K562 (cell line): ENCODE data around the gene ZBTB39. TPM values are rescaled to one million over a fixed set of nuclear protein-coding genes. Genes with fewer than 3 reads are reported as not detected.

Source experiments
- AFF4 ChIP-seq: sonication (generic); formaldehyde crosslinking; IDR thresholded peaks from 2 replicates; pipeline ENCODE4 v1.8.0; 2023; ENCODE audit warnings: mild to moderate bottlenecking, missing genetic modification reagents
- CC2D1A ChIP-seq: fragments of 450-650 bp; IDR thresholded peaks from 2 replicates; pipeline ENCODE4 v1.6.1; 2017; ENCODE audit warnings: mild to moderate bottlenecking
- CHD1 ChIP-seq: fragments of 200-600 bp; sonication (generic); IDR thresholded peaks from one replicate; pipeline ENCODE4 v1.6.1; 2012; ENCODE audit warnings: mild to moderate bottlenecking, moderate library complexity, low read length, inconsistent platforms
- CHD4 ChIP-seq: fragments of 200-600 bp; sonication (generic); IDR thresholded peaks from 3 replicates; pipeline ENCODE4 v1.6.1; 2012; ENCODE audit warnings: low read depth, mild to moderate bottlenecking, mixed read lengths, low read length, inconsistent platforms; ENCODE audit not compliant: insufficient read depth, insufficient replicate concordance, poor library complexity, severe bottlenecking
- CSDE1 ChIP-seq, 2 experiments: fragments of 450-650 bp; IDR thresholded peaks; 2 replicates each; pipeline ENCODE4 v1.6.1; 2016; ENCODE audit warnings: mild to moderate bottlenecking in 1 of 2
- E2F3 ChIP-seq: fragments of 250-450 bp; sonication (Bioruptor Pico); IDR thresholded peaks from 2 replicates; pipeline ENCODE4 v1.4.0; 2020; ENCODE audit warnings: mild to moderate bottlenecking
- HDGF ChIP-seq: fragments of 450-650 bp; IDR thresholded peaks from 2 replicates; pipeline ENCODE4 v1.6.1; 2016
- HIVEP1 ChIP-seq: fragments of 250-450 bp; sonication (Bioruptor Pico); IDR thresholded peaks from 2 replicates; pipeline ENCODE4 v1.4.0; 2020; ENCODE audit warnings: mild to moderate bottlenecking
- KHSRP ChIP-seq: fragments of 450-650 bp; IDR thresholded peaks from 2 replicates; pipeline ENCODE4 v1.6.1; 2017
- MCM7 ChIP-seq, 2 experiments: fragments of 450-650 bp; IDR thresholded peaks; 2 replicates each; pipeline ENCODE4 v1.6.1; 2016 to 2018
- MXI1 ChIP-seq: IDR thresholded peaks from 2 replicates; pipeline ENCODE4 v1.6.1; 2011; ENCODE audit warnings: low read depth, mild to moderate bottlenecking, improper control_type of control experiment, low read length
- PHF20 ChIP-seq: fragments of 450-650 bp; IDR thresholded peaks from 2 replicates; pipeline ENCODE4 v1.6.1; 2018; ENCODE audit not compliant: partially characterized antibody
- SETDB1 ChIP-seq: IDR thresholded peaks from one replicate; pipeline ENCODE4 v1.6.1; 2012; ENCODE audit warnings: low read length, control low read depth, inconsistent platforms
- SIN3B ChIP-seq: fragments of 450-650 bp; IDR thresholded peaks from 2 replicates; pipeline ENCODE4 v1.6.1; 2017; ENCODE audit warnings: low read depth, mild to moderate bottlenecking, moderate library complexity
- SMAD3 ChIP-seq: fragments of 450-650 bp; formaldehyde crosslinking; conservative IDR thresholded peaks from 2 replicates; pipeline ENCODE4 v1.4.0; 2020; ENCODE audit warnings: mild to moderate bottlenecking
- SNAPC5 ChIP-seq: fragments of 250-450 bp; sonication (Bioruptor Pico); IDR thresholded peaks from 2 replicates; pipeline ENCODE4 v1.8.0; 2021; ENCODE audit warnings: moderate library complexity, mild to moderate bottlenecking, inconsistent platforms
- SNRNP70 ChIP-seq: fragments of 200-400 bp; formaldehyde crosslinking; optimal IDR thresholded peaks from 2 replicates; pipeline ENCODE3; 2017; ENCODE audit warnings: low read depth, low read length
- SREBF2 ChIP-seq: sonication (generic); formaldehyde crosslinking; IDR thresholded peaks from 2 replicates; pipeline ENCODE4 v1.4.0; 2020; ENCODE audit warnings: mild to moderate bottlenecking, missing genetic modification reagents
- TFAM ChIP-seq: fragments of 250-450 bp; sonication (Bioruptor Pico); conservative IDR thresholded peaks from 2 replicates; pipeline ENCODE4 v1.5.0; 2021; ENCODE audit warnings: mild to moderate bottlenecking, moderate library complexity
- THRAP3 ChIP-seq: fragments of 450-650 bp; IDR thresholded peaks from 2 replicates; pipeline ENCODE4 v1.6.1; 2016; ENCODE audit warnings: mild to moderate bottlenecking, inconsistent platforms, borderline replicate concordance
- TRIM28 ChIP-seq: fragments of 450-650 bp; IDR thresholded peaks from 2 replicates; pipeline ENCODE4 v1.6.1; 2017
- ZKSCAN1 ChIP-seq: fragments of 150-350 bp; IDR thresholded peaks from 2 replicates; pipeline ENCODE4 v1.6.1; 2016; ENCODE audit warnings: low read depth, low read length
- ZKSCAN8 ChIP-seq: fragments of 200-800 bp; sonication (Bioruptor generic); IDR thresholded peaks from 2 replicates; pipeline ENCODE4 v1.6.1; 2016; ENCODE audit warnings: missing genetic modification characterization, missing compliant biosample characterization
- ZNF12 ChIP-seq: sonication (generic); formaldehyde crosslinking; IDR thresholded peaks from 2 replicates; pipeline ENCODE4 v1.4.0; 2020; ENCODE audit warnings: mild to moderate bottlenecking, missing genetic modification reagents
- ZNF175 ChIP-seq: fragments of 200-800 bp; sonication (Bioruptor generic); IDR thresholded peaks from 2 replicates; pipeline ENCODE4 v1.6.1; 2016; ENCODE audit warnings: low read depth, mild to moderate bottlenecking, missing genetic modification characterization, missing compliant biosample characterization
- ZNF589 ChIP-seq: fragments of 200-800 bp; sonication (Bioruptor generic); IDR thresholded peaks from 2 replicates; pipeline ENCODE4 v1.6.1; 2016; ENCODE audit warnings: low read depth, missing genetic modification characterization, missing compliant biosample characterization
- polyA plus RNA-seq, 8 experiments: library from polyadenylated mRNA; depleted of rRNA in 4 of 8; stranded (reverse) in 5 of 8; unstranded in 3 of 8; fragments of >200 nt; fragmentation: Nextera tagmentation in 2 of 8; fragmentation: Illumina TruSeq in 1 of 8; extraction: Ambion mirVana in 2 of 8; extraction: Trizol in 1 of 8; gene quantifications; 2 replicates each; pipeline versions ENCODE4 v1.2.1 to v1.2.3, GENCODE V29; 2011 to 2014; ENCODE audit warnings: inconsistent platforms in 1 of 8, missing spikeins in 1 of 8
- total RNA-seq, 7 experiments: library from RNA; depleted of rRNA in 6 of 7; stranded (reverse); fragments of >200 nt in 6 of 7; fragmentation: Illumina TruSeq in 2 of 7; extraction: Trizol in 2 of 7; gene quantifications; 2 replicates each; pipeline versions ENCODE4 v1.2.1 to v1.2.3, GENCODE V29; 2011 to 2021; ENCODE audit warnings: low replicate concordance in 1 of 7
- TF ChIP-seq, protein P1 (sequence below), 3 experiments: fragments of 200-800 bp in 1 of 3; sonication (Bioruptor generic) in 1 of 3; sonication (generic) in 1 of 3; formaldehyde crosslinking in 1 of 3; IDR thresholded peaks; 2 replicates each; pipeline versions ENCODE4 v1.6.1 to v1.8.0; 2016 to 2022; ENCODE audit warnings: mild to moderate bottlenecking in 2 of 3, missing compliant biosample characterization in 2 of 3, missing genetic modification characterization in 2 of 3, missing genetic modification reagents in 1 of 3

Gene ZBTB39
- total and polyA plus RNA-seq, 9 of the 15 experiments (the other 6 are each of a cell fraction or from before 2014, with no cell fraction given), result 3.3 to 13.3 (median 8.6) TPM

DNA sequence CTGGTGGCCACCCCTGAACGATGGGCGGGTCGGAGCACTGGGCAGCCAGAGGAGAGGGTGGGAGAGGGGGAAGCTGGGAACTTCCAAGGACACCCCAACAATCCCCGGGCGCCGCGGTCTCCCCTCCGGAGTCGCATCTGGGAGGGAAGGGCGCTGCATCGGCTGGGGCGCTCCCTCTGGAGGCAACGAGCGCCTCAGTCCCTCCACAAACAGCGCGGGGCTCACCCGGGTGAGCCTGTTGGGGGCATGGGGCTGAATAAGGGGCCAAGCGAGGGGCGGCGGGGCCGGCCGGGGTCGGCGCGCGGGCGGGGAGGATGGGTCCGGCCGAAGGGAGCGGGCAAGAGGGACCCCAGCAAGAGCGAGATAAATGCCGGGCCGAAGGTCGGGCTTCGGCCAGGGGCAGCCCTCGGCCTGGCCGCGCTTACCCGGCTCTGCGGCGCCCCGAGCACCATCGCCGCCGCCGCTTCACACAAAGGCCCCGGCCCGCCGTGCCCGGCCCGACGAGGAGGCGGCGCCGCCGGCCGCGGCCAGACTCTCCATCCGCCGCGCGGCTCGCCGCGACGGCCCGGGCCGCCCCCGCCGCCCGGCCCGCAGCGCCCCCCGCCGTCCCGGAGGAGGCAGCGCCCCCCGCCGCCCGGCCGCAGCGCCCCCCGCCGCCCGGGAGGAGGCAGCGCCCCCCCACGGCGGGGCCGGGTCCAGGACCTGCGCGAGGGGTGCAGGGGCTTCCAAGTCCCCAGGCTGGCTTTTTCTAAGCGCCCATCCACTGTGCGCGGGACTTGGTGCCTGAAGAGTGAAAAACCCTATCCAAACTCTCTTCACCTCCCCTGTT lies at the start of gene ZBTB39 (continued):
- TF ChIP-seq AFF4 (CRISPR knock-in tag), result no peak
- no peak for TF ChIP-seq SNRNP70
- TF ChIP-seq TFAM (CRISPR knock-in tag), result no peak
- TF ChIP-seq TRIM28, result no peak
- TF ChIP-seq KHSRP, result no peak
- no peak for TF ChIP-seq PHF20
- TF ChIP-seq ZNF12 (CRISPR knock-in tag), result 0 out of 2 replicates have a peak, but pooled peaks have one; percentile 23
- no peak for TF ChIP-seq CC2D1A
- TF ChIP-seq CHD1, result no peak
- TF ChIP-seq HIVEP1 (CRISPR knock-in tag), result no peak
- TF ChIP-seq THRAP3, result no peak
- TF ChIP-seq ZKSCAN8 (CRISPR knock-in tag), result no peak
- no peak for TF ChIP-seq ZNF589
- TF ChIP-seq CSDE1 (IDR thresholded peaks at IDR 0.05), result no peak
- no peak for TF ChIP-seq MXI1
- TF ChIP-seq, protein P1, sequence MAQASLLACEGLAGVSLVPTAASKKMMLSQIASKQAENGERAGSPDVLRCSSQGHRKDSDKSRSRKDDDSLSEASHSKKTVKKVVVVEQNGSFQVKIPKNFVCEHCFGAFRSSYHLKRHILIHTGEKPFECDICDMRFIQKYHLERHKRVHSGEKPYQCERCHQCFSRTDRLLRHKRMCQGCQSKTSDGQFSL (CRISPR knock-in tag; IDR thresholded peaks at IDR 0.05), result peak; percentile 90
- TF ChIP-seq, protein P1 (tag; IDR thresholded peaks at IDR 0.05), result peak in 1 of 2 experiments; percentile 93; a peak in 2 of 4 replicates
- no peak for TF ChIP-seq SETDB1
- no peak for TF ChIP-seq MCM7 (IDR thresholded peaks at IDR 0.05)
- TF ChIP-seq E2F3 (CRISPR knock-in tag), result no peak
- no peak for TF ChIP-seq SREBF2 (CRISPR knock-in tag)
- TF ChIP-seq ZNF175 (CRISPR knock-in tag), result no peak
- TF ChIP-seq ZKSCAN1, result no peak
- peak; percentile 57; the same call in 1 of the 2 replicates for TF ChIP-seq SIN3B
- no peak for TF ChIP-seq SNAPC5
- no peak for TF ChIP-seq SMAD3 (CRISPR knock-in tag)
- no peak for TF ChIP-seq HDGF
- no peak for TF ChIP-seq CHD4
